Measurements from ENCODE around the gene FGFR2. TPM values are rescaled to one million over a fixed set of nuclear protein-coding genes. Genes with fewer than 3 reads are reported as not detected.
A peak's percentile ranks its signal among the peaks of the same experiment; 100 is the strongest.

FGFR2 gene
- total and polyA plus RNA-seq, 4 donors = 11.4 to 69.9 (median 31.9) TPM

GRCh38 chr10:121539786-121540185 lies 58.5 kb downstream of the FGFR2 start:
- 89% methylated on average over 7 of the region's 7 CpGs for WGBS
- no peaks in the 10 kb centered on the region for H3K27me3 ChIP-seq (ENCODE audit: control insufficient read depth in 4 of 4, insufficient read depth in 4 of 4, low read length in 3 of 4)
- H3K4me3 ChIP-seq (ENCODE audit: low read depth in 1 of 3, low read length in 3 of 3) = no peak overlapping the region
- no peak overlapping the region for H3K9ac ChIP-seq (ENCODE audit: low read depth in 1 of 2, low read length in 2 of 2)
- peaks cover 15 to 58% (median 50%) of the 10 kb centered on the region in 4 donors for H3K4me1 ChIP-seq (ENCODE audit: control insufficient read depth in 4 of 4, insufficient read depth in 4 of 4, low read length in 3 of 4)
- H3K36me3 ChIP-seq (ENCODE audit: control insufficient read depth in 4 of 4, insufficient read depth in 3 of 4, low read depth in 1 of 4, low read length in 3 of 4) = no peaks in the 10 kb centered on the region
- H3K9me3 ChIP-seq (ENCODE audit: control insufficient read depth in 4 of 4, low read length in 3 of 4) = no peaks in the 10 kb centered on the region
- no peak for DNase-seq (ENCODE audit: low spot score)
- H3K27ac ChIP-seq (ENCODE audit: low read depth in 1 of 2, low read length in 2 of 2) = peak overlapping the region in 1 of 2 donors; percentile 10
- TF ChIP-seq RAD21 (IDR thresholded peaks at IDR 0.05) = no peak
- TF ChIP-seq FOXA2 (IDR thresholded peaks at IDR 0.05) = no peak
- no peak for TF ChIP-seq GABPA (IDR thresholded peaks at IDR 0.05 in 1 of 2, conservative IDR thresholded peaks at IDR 0.05 in 1 of 2)
- TF ChIP-seq YY1 (IDR thresholded peaks at IDR 0.05) = no peak
- TF ChIP-seq, protein P1, sequence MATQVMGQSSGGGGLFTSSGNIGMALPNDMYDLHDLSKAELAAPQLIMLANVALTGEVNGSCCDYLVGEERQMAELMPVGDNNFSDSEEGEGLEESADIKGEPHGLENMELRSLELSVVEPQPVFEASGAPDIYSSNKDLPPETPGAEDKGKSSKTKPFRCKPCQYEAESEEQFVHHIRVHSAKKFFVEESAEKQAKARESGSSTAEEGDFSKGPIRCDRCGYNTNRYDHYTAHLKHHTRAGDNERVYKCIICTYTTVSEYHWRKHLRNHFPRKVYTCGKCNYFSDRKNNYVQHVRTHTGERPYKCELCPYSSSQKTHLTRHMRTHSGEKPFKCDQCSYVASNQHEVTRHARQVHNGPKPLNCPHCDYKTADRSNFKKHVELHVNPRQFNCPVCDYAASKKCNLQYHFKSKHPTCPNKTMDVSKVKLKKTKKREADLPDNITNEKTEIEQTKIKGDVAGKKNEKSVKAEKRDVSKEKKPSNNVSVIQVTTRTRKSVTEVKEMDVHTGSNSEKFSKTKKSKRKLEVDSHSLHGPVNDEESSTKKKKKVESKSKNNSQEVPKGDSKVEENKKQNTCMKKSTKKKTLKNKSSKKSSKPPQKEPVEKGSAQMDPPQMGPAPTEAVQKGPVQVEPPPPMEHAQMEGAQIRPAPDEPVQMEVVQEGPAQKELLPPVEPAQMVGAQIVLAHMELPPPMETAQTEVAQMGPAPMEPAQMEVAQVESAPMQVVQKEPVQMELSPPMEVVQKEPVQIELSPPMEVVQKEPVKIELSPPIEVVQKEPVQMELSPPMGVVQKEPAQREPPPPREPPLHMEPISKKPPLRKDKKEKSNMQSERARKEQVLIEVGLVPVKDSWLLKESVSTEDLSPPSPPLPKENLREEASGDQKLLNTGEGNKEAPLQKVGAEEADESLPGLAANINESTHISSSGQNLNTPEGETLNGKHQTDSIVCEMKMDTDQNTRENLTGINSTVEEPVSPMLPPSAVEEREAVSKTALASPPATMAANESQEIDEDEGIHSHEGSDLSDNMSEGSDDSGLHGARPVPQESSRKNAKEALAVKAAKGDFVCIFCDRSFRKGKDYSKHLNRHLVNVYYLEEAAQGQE (IDR thresholded peaks at IDR 0.05) = no peak
- TF ChIP-seq HNF4G (IDR thresholded peaks at IDR 0.05) = no peak
- TF ChIP-seq ATF3 (IDR thresholded peaks at IDR 0.05) = no peak
- no peak for TF ChIP-seq CTCF (IDR thresholded peaks at IDR 0.05; ENCODE audit: low read depth, low read length, missing input control)
- no peak for TF ChIP-seq JUND (IDR thresholded peaks at IDR 0.05)
- TF ChIP-seq TAF1 (conservative IDR thresholded peaks at IDR 0.05) = no peak
- TF ChIP-seq RXRA (IDR thresholded peaks at IDR 0.05) = no peak
- TF ChIP-seq, protein P2, sequence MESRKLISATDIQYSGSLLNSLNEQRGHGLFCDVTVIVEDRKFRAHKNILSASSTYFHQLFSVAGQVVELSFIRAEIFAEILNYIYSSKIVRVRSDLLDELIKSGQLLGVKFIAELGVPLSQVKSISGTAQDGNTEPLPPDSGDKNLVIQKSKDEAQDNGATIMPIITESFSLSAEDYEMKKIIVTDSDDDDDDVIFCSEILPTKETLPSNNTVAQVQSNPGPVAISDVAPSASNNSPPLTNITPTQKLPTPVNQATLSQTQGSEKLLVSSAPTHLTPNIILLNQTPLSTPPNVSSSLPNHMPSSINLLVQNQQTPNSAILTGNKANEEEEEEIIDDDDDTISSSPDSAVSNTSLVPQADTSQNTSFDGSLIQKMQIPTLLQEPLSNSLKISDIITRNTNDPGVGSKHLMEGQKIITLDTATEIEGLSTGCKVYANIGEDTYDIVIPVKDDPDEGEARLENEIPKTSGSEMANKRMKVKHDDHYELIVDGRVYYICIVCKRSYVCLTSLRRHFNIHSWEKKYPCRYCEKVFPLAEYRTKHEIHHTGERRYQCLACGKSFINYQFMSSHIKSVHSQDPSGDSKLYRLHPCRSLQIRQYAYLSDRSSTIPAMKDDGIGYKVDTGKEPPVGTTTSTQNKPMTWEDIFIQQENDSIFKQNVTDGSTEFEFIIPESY (IDR thresholded peaks at IDR 0.05) = no peak

GRCh38 chr10:121536310-121536913 lies 61.8 kb downstream of the FGFR2 start:
- 72% methylated on average over 8 of the region's 8 CpGs for WGBS
- TF ChIP-seq NR2F2 (IDR thresholded peaks at IDR 0.05) = no peak
- peak in 1 of 2 donors; percentile 48 for TF ChIP-seq RXRA (IDR thresholded peaks at IDR 0.05)
- no peak for TF ChIP-seq ATF3 (IDR thresholded peaks at IDR 0.05)
- no peak for TF ChIP-seq MAX (IDR thresholded peaks at IDR 0.05)
- TF ChIP-seq, protein P2 (IDR thresholded peaks at IDR 0.05) = no peak
- no peak for TF ChIP-seq GABPA (IDR thresholded peaks at IDR 0.05 in 1 of 2, conservative IDR thresholded peaks at IDR 0.05 in 1 of 2)
- TF ChIP-seq HNF4A (conservative IDR thresholded peaks at IDR 0.05) = peak; percentile 8 to 18
- no peak for TF ChIP-seq YY1 (IDR thresholded peaks at IDR 0.05)
- no peak for TF ChIP-seq TAF1 (conservative IDR thresholded peaks at IDR 0.05)
- no peak for DNase-seq (ENCODE audit: low spot score)
- Histone ChIP-seq H3K4me3 (ENCODE audit: low read depth in 1 of 3, low read length in 3 of 3) (no peak overlapping the region), H3K9ac (ENCODE audit: low read depth in 1 of 2, low read length in 2 of 2) (no peak overlapping the region), H3K27ac (ENCODE audit: low read depth in 1 of 2, low read length in 2 of 2) (no peak overlapping the region), H3K36me3 (ENCODE audit: control insufficient read depth in 4 of 4, insufficient read depth in 3 of 4, low read depth in 1 of 4, low read length in 3 of 4) (no peaks in the 10 kb centered on the region), H3K27me3 (ENCODE audit: control insufficient read depth in 4 of 4, insufficient read depth in 4 of 4, low read length in 3 of 4) (no peaks in the 10 kb centered on the region), H3K9me3 (ENCODE audit: control insufficient read depth in 4 of 4, low read length in 3 of 4) (no peaks in the 10 kb centered on the region), H3K4me1 (ENCODE audit: control insufficient read depth in 4 of 4, insufficient read depth in 4 of 4, low read length in 3 of 4) (peaks cover 7 to 50% (median 41%) of the 10 kb centered on the region in 4 donors)

All from liver (tissue), 9 donors.